GM12801 (cell line): ENCODE results near the gene TMEM62.

Source experiments
- TF ChIP-seq, protein P1 (sequence below): IDR thresholded peaks from one replicate; pipeline ENCODE4 v1.5.1; 2011; ENCODE audit warnings: control low read depth; ENCODE audit not compliant: insufficient read length; ENCODE audit errors: extremely low read depth

The TMEM62 gene

GRCh38 chr15:43121863-43122262 is 11.5 kb upstream of the TMEM62 start:
- TF ChIP-seq, protein P1, sequence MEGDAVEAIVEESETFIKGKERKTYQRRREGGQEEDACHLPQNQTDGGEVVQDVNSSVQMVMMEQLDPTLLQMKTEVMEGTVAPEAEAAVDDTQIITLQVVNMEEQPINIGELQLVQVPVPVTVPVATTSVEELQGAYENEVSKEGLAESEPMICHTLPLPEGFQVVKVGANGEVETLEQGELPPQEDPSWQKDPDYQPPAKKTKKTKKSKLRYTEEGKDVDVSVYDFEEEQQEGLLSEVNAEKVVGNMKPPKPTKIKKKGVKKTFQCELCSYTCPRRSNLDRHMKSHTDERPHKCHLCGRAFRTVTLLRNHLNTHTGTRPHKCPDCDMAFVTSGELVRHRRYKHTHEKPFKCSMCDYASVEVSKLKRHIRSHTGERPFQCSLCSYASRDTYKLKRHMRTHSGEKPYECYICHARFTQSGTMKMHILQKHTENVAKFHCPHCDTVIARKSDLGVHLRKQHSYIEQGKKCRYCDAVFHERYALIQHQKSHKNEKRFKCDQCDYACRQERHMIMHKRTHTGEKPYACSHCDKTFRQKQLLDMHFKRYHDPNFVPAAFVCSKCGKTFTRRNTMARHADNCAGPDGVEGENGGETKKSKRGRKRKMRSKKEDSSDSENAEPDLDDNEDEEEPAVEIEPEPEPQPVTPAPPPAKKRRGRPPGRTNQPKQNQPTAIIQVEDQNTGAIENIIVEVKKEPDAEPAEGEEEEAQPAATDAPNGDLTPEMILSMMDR, result no peak

DNA sequence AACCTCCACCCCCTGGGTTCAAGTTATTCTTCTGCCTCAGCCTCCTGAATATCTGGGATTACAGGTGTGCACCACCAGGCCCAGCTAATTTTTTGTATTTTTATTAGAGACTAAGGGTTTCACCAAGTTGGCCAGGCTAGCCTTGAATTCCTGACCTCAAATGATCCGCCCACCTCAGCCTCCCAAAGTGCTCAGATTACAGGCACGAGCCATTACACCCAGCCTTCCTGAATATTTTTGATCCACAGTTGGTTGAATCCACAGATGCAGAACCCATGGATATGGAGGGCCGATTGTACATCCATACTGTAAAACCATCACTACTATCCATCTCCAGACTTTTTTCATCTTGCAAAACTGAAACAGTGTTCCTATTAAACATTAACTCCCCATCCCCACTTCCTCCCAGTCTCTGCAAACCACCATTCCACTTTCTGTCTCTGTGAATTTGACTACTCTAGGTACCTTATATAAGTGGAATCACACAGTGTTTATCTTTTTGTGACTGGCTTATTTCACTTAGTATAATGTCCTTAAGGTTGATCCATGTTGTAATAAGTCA is 8.2 kb upstream of the TMEM62 start:
- TF ChIP-seq, protein P1, result no peak

GRCh38 chr15:43126356-43126755 is 7.0 kb upstream of the TMEM62 start:
- TF ChIP-seq, protein P1, result no peak

GRCh38 chr15:43127752-43128151 is 5.6 kb upstream of the TMEM62 start:
- TF ChIP-seq, protein P1, result no peak

GRCh38 chr15:43128980-43129335 is 4.4 kb upstream of the TMEM62 start:
- TF ChIP-seq, protein P1, result no peak

DNA sequence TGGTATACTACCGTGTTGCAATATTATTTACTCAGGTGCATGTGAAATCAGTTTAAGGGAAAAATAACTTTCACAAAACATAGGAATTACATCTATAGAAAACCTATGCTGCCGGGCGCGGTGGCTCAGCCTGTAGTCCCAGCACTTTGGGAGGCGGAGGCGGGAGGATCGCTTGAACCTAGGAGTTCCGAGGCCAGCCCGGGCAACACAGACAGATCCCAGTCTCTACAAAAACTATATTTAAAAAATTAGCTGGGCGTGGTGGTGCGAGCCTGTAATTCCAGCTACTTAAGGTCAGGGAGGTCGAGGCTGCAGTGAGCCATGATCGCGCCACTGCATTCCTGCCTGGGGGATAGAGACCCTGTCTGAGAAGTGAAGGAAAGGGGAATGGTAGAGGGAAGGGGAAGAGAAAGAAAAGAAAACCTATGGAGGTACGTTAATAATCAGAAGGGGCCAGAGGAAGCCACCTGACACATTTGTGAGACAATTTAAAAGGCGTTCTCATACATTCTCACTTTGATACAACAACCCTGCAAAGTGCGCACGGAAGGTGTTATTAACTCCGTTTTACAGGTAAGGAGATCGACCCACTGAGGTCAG is 456 bp upstream of the TMEM62 start:
- TF ChIP-seq, protein P1, result no peak

- TF ChIP-seq, protein P1, result no peak
Observed at GRCh38 chr15:43134157-43134635, 810 bp downstream of the TMEM62 start.
